CD14-positive monocyte (primary cell): ENCODE measurements around the gene ARHGAP32. TPM values are rescaled to one million over a fixed set of nuclear protein-coding genes. Genes with fewer than 3 reads are reported as not detected.

ENCODE experiments used
- DNase-seq, 3 donors: peaks; one replicate each; pipeline ENCODE4 v3.0.0-alpha.2; 2011 to 2022
- H2AFZ ChIP-seq: 2 replicates; pipeline ENCODE4 v1.6.0; 2012; ENCODE audit warnings: mild to moderate bottlenecking, low read depth, low read length, inconsistent platforms; ENCODE audit not compliant: insufficient read depth, poor library complexity, severe bottlenecking
- H3K27ac ChIP-seq, 2 donors: 1 replicate in 1 of 2; 2 replicates in 1 of 2; pipeline ENCODE4 v1.5.1; 2012 to 2013; ENCODE audit warnings: low read length in 2 of 2, control low read depth in 1 of 2, inconsistent platforms in 1 of 2, low read depth in 1 of 2, mild to moderate bottlenecking in 1 of 2
- H3K27me3 ChIP-seq, 2 donors: one replicate each; pipeline versions ENCODE4 v1.6.0 to v1.6.1; 2011 to 2013; ENCODE audit warnings: low read length in 2 of 2; ENCODE audit not compliant: control insufficient read depth in 2 of 2, insufficient read depth in 2 of 2
- H3K36me3 ChIP-seq, 2 donors: replicated peaks in 1 of 2; 1 replicate in 1 of 2; 2 replicates in 1 of 2; pipeline versions ENCODE4 v1.5.1 to v1.6.1; 2012 to 2013; ENCODE audit warnings: low read length in 2 of 2, control low read depth in 1 of 2, inconsistent platforms in 1 of 2, mild to moderate bottlenecking in 1 of 2; ENCODE audit not compliant: insufficient read depth in 2 of 2, control insufficient read depth in 1 of 2
- H3K4me1 ChIP-seq, 2 donors: 1 replicate in 1 of 2; 2 replicates in 1 of 2; pipeline versions ENCODE4 v1.5.1 to v1.6.1; 2012 to 2013; ENCODE audit warnings: low read length in 2 of 2, control low read depth in 1 of 2, inconsistent platforms in 1 of 2, mild to moderate bottlenecking in 1 of 2, moderate library complexity in 1 of 2; ENCODE audit not compliant: insufficient read depth in 2 of 2, control insufficient read depth in 1 of 2
- H3K4me2 ChIP-seq: replicated peaks from 2 replicates; pipeline ENCODE3; 2012; ENCODE audit warnings: low read length, moderate library complexity, mild to moderate bottlenecking; ENCODE audit not compliant: poor library complexity, severe bottlenecking; ENCODE audit errors: extremely low read depth
- H3K4me3 ChIP-seq, 3 experiments: fragments of 200-600 bp in 1 of 3; sonication (generic) in 1 of 3; replicated peaks in 1 of 3; 1 replicate in 2 of 3; 2 replicates in 1 of 3; pipeline ENCODE4 v1.5.1; 2011 to 2013; ENCODE audit warnings: low read length in 3 of 3, mild to moderate bottlenecking in 3 of 3, control low read depth in 2 of 3, low read depth in 2 of 3, inconsistent platforms in 1 of 3, moderate library complexity in 1 of 3
- H3K79me2 ChIP-seq: 2 replicates; pipeline ENCODE4 v1.6.0; 2012; ENCODE audit warnings: mild to moderate bottlenecking, control low read depth, inconsistent platforms, low read length, moderate library complexity; ENCODE audit not compliant: insufficient read depth
- H3K9ac ChIP-seq: 2 replicates; pipeline ENCODE4 v1.6.0; 2017; ENCODE audit warnings: low read length, mild to moderate bottlenecking; ENCODE audit not compliant: insufficient read depth, poor library complexity, severe bottlenecking
- H3K9me3 ChIP-seq, 2 donors: replicated peaks in 1 of 2; 1 replicate in 1 of 2; 2 replicates in 1 of 2; pipeline versions ENCODE4 v1.5.1 to v1.6.1; 2012 to 2013; ENCODE audit warnings: low read length in 2 of 2, control low read depth in 1 of 2; ENCODE audit not compliant: control insufficient read depth in 1 of 2, insufficient read depth in 1 of 2
- H4K20me1 ChIP-seq: 2 replicates; pipeline ENCODE4 v1.6.0; 2012; ENCODE audit warnings: mild to moderate bottlenecking, low read length, control low read depth, moderate library complexity; ENCODE audit not compliant: insufficient read depth
- H3K27ac Mint-ChIP-seq, 7 donors: one replicate each; pipeline ENCODE4 v1.8.0; 2020; ENCODE audit warnings: mild to moderate bottlenecking in 7 of 7, mixed read lengths in 7 of 7, moderate library complexity in 6 of 7, inconsistent platforms in 2 of 7
- H3K27me3 Mint-ChIP-seq, 3 donors: one replicate each; pipeline ENCODE4 v1.8.0; 2021 to 2022; ENCODE audit warnings: low read depth in 3 of 3, mild to moderate bottlenecking in 3 of 3, mixed read lengths in 3 of 3, moderate library complexity in 3 of 3, inconsistent platforms in 1 of 3
- H3K36me3 Mint-ChIP-seq, 2 donors: one replicate each; pipeline ENCODE4 v1.8.0; 2020; ENCODE audit warnings: mixed read lengths in 2 of 2, inconsistent platforms in 1 of 2, mild to moderate bottlenecking in 1 of 2
- H3K4me1 Mint-ChIP-seq: one replicate; pipeline ENCODE4 v1.8.0; 2020; ENCODE audit warnings: mild to moderate bottlenecking, mixed read lengths
- H3K4me3 Mint-ChIP-seq, 2 donors: one replicate each; pipeline ENCODE4 v1.8.0; 2020; ENCODE audit warnings: mild to moderate bottlenecking in 2 of 2, mixed read lengths in 2 of 2, moderate library complexity in 1 of 2
- H3K9me3 Mint-ChIP-seq, 7 donors: one replicate each; pipeline ENCODE4 v1.8.0; 2020 to 2022; ENCODE audit warnings: mixed read lengths in 7 of 7, mild to moderate bottlenecking in 6 of 7, moderate library complexity in 6 of 7, inconsistent platforms in 2 of 7
- CTCF ChIP-seq: fragments of 200-600 bp; IDR thresholded peaks from one replicate; pipeline ENCODE4 v1.8.0; 2022; ENCODE audit warnings: antibody characterized with exemption, mild to moderate bottlenecking
- WGBS: methylation state at CpG from one replicate; pipeline ENCODE4 v1.1.5; 2013; ENCODE audit warnings: missing lambda C conversion rate; ENCODE audit not compliant: insufficient coverage; 5-methylcytosine and 5-hydroxymethylcytosine counted together
- intact Hi-C, 2 donors: fragments of 100-400 bp; cut with micrococcal nuclease; formaldehyde crosslinking; loops; one replicate each; pipeline versions ENCODE4 v1.15.0 to v1.15.1; 2023
- polyA plus RNA-seq, 3 donors: library from polyadenylated mRNA; depleted of rRNA in 1 of 3; unstranded in 2 of 3; stranded (reverse) in 1 of 3; fragments of 300-500 nt in 2 of 3; fragments of >200 nt in 1 of 3; fragmentation: Illumina TruSeq in 2 of 3; gene quantifications; 1 replicate in 2 of 3; 2 replicates in 1 of 3; pipeline ENCODE4 v1.2.3, GENCODE V29; 2012 to 2021

ARHGAP32 gene
- polyA plus RNA-seq, 3 donors = 0.13 to 3.4 (median 0.72) TPM

GRCh38 chr11:129090056-129090455 is 102.1 kb downstream of the ARHGAP32 start:
- WGBS = no CpG with 5 or more reads among the region's 1 CpG
- no peaks in the 10 kb centered on the region for H3K36me3 ChIP-seq
- no peak overlapping the region for H3K4me3 ChIP-seq
- peaks cover 7 to 13% (median 10%) of the 10 kb centered on the region in 7 donors for H3K9me3 Mint-ChIP-seq
- H3K9ac ChIP-seq = no peak overlapping the region
- no peak overlapping the region for H2AFZ ChIP-seq
- H3K4me3 Mint-ChIP-seq = no peak overlapping the region
- H3K27ac ChIP-seq = no peak overlapping the region
- H3K4me1 ChIP-seq = no peaks in the 10 kb centered on the region
- intact Hi-C loops = no loop called here
- no peak for DNase-seq
- H3K4me1 Mint-ChIP-seq = no peaks in the 10 kb centered on the region
- H3K9me3 ChIP-seq = peaks cover 0 to 5% of the 10 kb centered on the region in 2 donors
- no peaks in the 10 kb centered on the region for H3K27me3 ChIP-seq
- no peaks in the 10 kb centered on the region for H3K79me2 ChIP-seq
- H3K27me3 Mint-ChIP-seq = peaks cover 0 to 3% (median 0%) of the 10 kb centered on the region in 3 donors
- H3K36me3 Mint-ChIP-seq = peaks cover 6 to 7% of the 10 kb centered on the region in 2 donors
- no peak overlapping the region for H3K4me2 ChIP-seq
- no peak overlapping the region for H3K27ac Mint-ChIP-seq
- no peaks in the 10 kb centered on the region for H4K20me1 ChIP-seq
- TF ChIP-seq CTCF = no peak

GRCh38 chr11:129089279-129089678 is 102.8 kb downstream of the ARHGAP32 start:
- Histone ChIP-seq H3K4me2 (no peak overlapping the region), H3K27me3 (no peaks in the 10 kb centered on the region), H3K79me2 (no peaks in the 10 kb centered on the region), H3K9ac (no peak overlapping the region), H3K36me3 (no peaks in the 10 kb centered on the region), H3K4me1 (no peaks in the 10 kb centered on the region), H3K9me3 (peaks cover 0 to 13% of the 10 kb centered on the region in 2 donors), H3K4me3 (no peak overlapping the region), H4K20me1 (no peaks in the 10 kb centered on the region), H2AFZ (no peak overlapping the region), H3K27ac (no peak overlapping the region)
- no peak overlapping the region for H3K4me3 Mint-ChIP-seq
- peaks cover 12 to 21% (median 16%) of the 10 kb centered on the region in 7 donors for H3K9me3 Mint-ChIP-seq
- TF ChIP-seq CTCF = no peak
- H3K27ac Mint-ChIP-seq = no peak overlapping the region
- no peaks in the 10 kb centered on the region for H3K4me1 Mint-ChIP-seq
- DNase-seq = no peak
- peaks cover 0 to 3% (median 0%) of the 10 kb centered on the region in 3 donors for H3K27me3 Mint-ChIP-seq
- intact Hi-C loops = no loop called here
- peaks cover 7 to 9% of the 10 kb centered on the region in 2 donors for H3K36me3 Mint-ChIP-seq
- 97% methylated on average over 3 of the region's 5 CpGs for WGBS
